H1 (cell line): Measurements from ENCODE around the gene KCNT1. TPM values are rescaled to one million over a fixed set of nuclear protein-coding genes. Genes with fewer than 3 reads are reported as not detected.

ENCODE experiments used
- CTCF ChIA-PET: fragments of 300-600 bp; sonication (Branson Sonifier 250); formaldehyde crosslinking; loops from one replicate; lab custom pipeline; 2021; ENCODE audit not compliant: partially characterized antibody; lab: Charles Lee
- POLR2A ChIA-PET: fragments of 300-600 bp; sonication (Branson Sonifier 250); formaldehyde crosslinking; loops from one replicate; lab custom pipeline; 2021; ENCODE audit warnings: inconsistent platforms; ENCODE audit not compliant: partially characterized antibody; lab: Charles Lee
- DNase-seq, 2 experiments: peaks; one replicate each; pipeline versions ENCODE4 v3.0.0 to v3.0.0-alpha.2; 2010 to 2022; ENCODE audit warnings: low spot score in 2 of 2, low read depth in 1 of 2, mixed read lengths in 1 of 2
- FAIRE-seq: peaks from 2 replicates; lab custom pipeline; 2011; peaks lifted over from hg19 to GRCh38; lab: Jason Lieb, UNC
- H2AFZ ChIP-seq: 2 replicates; pipeline ENCODE4 v1.8.1; 2012; ENCODE audit warnings: low read length, inconsistent platforms
- H2AK5ac ChIP-seq: 2 replicates; pipeline ENCODE4 v1.6.1; 2013; ENCODE audit warnings: low read depth, low read length
- H2BK120ac ChIP-seq: replicated peaks from 2 replicates; pipeline ENCODE3; 2013; ENCODE audit warnings: low read depth, low read length, inconsistent platforms
- H2BK12ac ChIP-seq: 2 replicates; pipeline ENCODE4 v1.6.1; 2013; ENCODE audit warnings: low read depth, low read length
- H2BK15ac ChIP-seq: 2 replicates; pipeline ENCODE4 v1.6.1; 2013; ENCODE audit warnings: low read length
- H2BK20ac ChIP-seq: 2 replicates; pipeline ENCODE4 v1.6.1; 2013; ENCODE audit warnings: low read length
- H2BK5ac ChIP-seq: 2 replicates; pipeline ENCODE4 v1.6.1; 2013; ENCODE audit warnings: low read depth, low read length
- H3K14ac ChIP-seq: 2 replicates; pipeline ENCODE4 v1.6.1; 2013; ENCODE audit warnings: inconsistent platforms; ENCODE audit not compliant: insufficient read length
- H3K18ac ChIP-seq: 2 replicates; pipeline ENCODE4 v1.6.1; 2013; ENCODE audit warnings: low read length; ENCODE audit errors: extremely low read depth
- H3K23ac ChIP-seq: 2 replicates; pipeline ENCODE4 v1.6.1; 2013; ENCODE audit warnings: inconsistent platforms; ENCODE audit not compliant: insufficient read length
- H3K23me2 ChIP-seq: 2 replicates; pipeline ENCODE4 v1.6.1; 2013; ENCODE audit warnings: low read depth, low read length
- H3K27ac ChIP-seq: 2 replicates; pipeline ENCODE4 v1.6.1; 2011; ENCODE audit warnings: low read depth, low read length, inconsistent platforms
- H3K27me3 ChIP-seq, 4 experiments: replicated peaks in 1 of 4; 1 replicate in 1 of 4; 2 replicates in 3 of 4; pipeline versions ENCODE4 v1.6.1 to v1.8.1; 2011 to 2013; ENCODE audit warnings: low read length in 3 of 4, mild to moderate bottlenecking in 3 of 4, inconsistent platforms in 2 of 4, mixed read lengths in 2 of 4, moderate library complexity in 1 of 4; ENCODE audit not compliant: control insufficient read depth in 3 of 4, insufficient read depth in 3 of 4; ENCODE audit errors: extremely low read depth in 1 of 4
- H3K36me3 ChIP-seq, 4 experiments: 2 replicates each; pipeline versions ENCODE4 v1.6.1 to v1.8.1; 2011 to 2013; ENCODE audit warnings: mild to moderate bottlenecking in 4 of 4, low read length in 3 of 4, moderate library complexity in 2 of 4, control low read depth in 1 of 4, inconsistent platforms in 1 of 4; ENCODE audit not compliant: insufficient read depth in 4 of 4, control insufficient read depth in 2 of 4
- H3K4ac ChIP-seq: replicated peaks from 2 replicates; pipeline ENCODE3; 2013; ENCODE audit warnings: low read length, low read depth, mixed read lengths, inconsistent platforms; ENCODE audit not compliant: insufficient read length
- H3K4me1 ChIP-seq, 4 experiments: replicated peaks in 1 of 4; 1 replicate in 1 of 4; 2 replicates in 3 of 4; pipeline versions ENCODE4 v1.6.1 to v1.8.1; 2011 to 2013; ENCODE audit warnings: low read length in 3 of 4, inconsistent platforms in 2 of 4, mixed read lengths in 1 of 4; ENCODE audit not compliant: insufficient read depth in 4 of 4, control insufficient read depth in 3 of 4
- H3K4me2 ChIP-seq, 2 experiments: 2 replicates each; pipeline versions ENCODE4 v1.6.1 to v1.8.1; 2011 to 2013; ENCODE audit warnings: low read depth in 2 of 2, low read length in 2 of 2, control low read depth in 1 of 2, inconsistent platforms in 1 of 2, mild to moderate bottlenecking in 1 of 2; ENCODE audit not compliant: insufficient read depth in 1 of 2
- H3K4me3 ChIP-seq, 4 experiments: fragments of 200-600, 300-600 bp in 1 of 4; sonication (generic), shearing (Covaris generic), sonication (Bioruptor Twin) in 1 of 4; 2 replicates each; pipeline versions ENCODE4 v1.5.1 to v1.8.1; 2011 to 2016; ENCODE audit warnings: low read length in 4 of 4, low read depth in 3 of 4, control low read depth in 2 of 4, inconsistent platforms in 2 of 4, mild to moderate bottlenecking in 2 of 4, mixed read lengths in 1 of 4, moderate library complexity in 1 of 4; ENCODE audit not compliant: insufficient read depth in 2 of 4; ENCODE audit errors: extremely low read depth in 1 of 4
- H3K56ac ChIP-seq: replicated peaks from 2 replicates; pipeline ENCODE3; 2013; ENCODE audit warnings: low read depth, mild to moderate bottlenecking, mixed read lengths, low read length, inconsistent platforms; ENCODE audit not compliant: insufficient read length
- H3K79me1 ChIP-seq: 2 replicates; pipeline ENCODE4 v1.6.1; 2013; ENCODE audit warnings: low read depth, low read length, control low read depth
- H3K79me2 ChIP-seq, 2 experiments: 2 replicates each; pipeline versions ENCODE4 v1.6.1 to v1.8.1; 2012 to 2013; ENCODE audit warnings: low read length in 2 of 2, mild to moderate bottlenecking in 2 of 2, inconsistent platforms in 1 of 2; ENCODE audit not compliant: insufficient read depth in 2 of 2, control insufficient read depth in 1 of 2
- H3K9ac ChIP-seq, 4 experiments: replicated peaks in 1 of 4; 1 replicate in 1 of 4; 2 replicates in 3 of 4; pipeline versions ENCODE4 v1.6.1 to v1.8.1; 2011 to 2013; ENCODE audit warnings: low read depth in 3 of 4, low read length in 3 of 4, control low read depth in 2 of 4, mild to moderate bottlenecking in 2 of 4, moderate library complexity in 2 of 4, inconsistent platforms in 1 of 4; ENCODE audit errors: extremely low read depth in 1 of 4
- H3K9me3 ChIP-seq, 2 experiments: 2 replicates each; pipeline versions ENCODE4 v1.6.1 to v1.8.1; 2012 to 2013; ENCODE audit warnings: mild to moderate bottlenecking in 2 of 2, moderate library complexity in 2 of 2, control low read depth in 1 of 2, inconsistent platforms in 1 of 2, low read depth in 1 of 2, low read length in 1 of 2, mixed read lengths in 1 of 2; ENCODE audit not compliant: insufficient read depth in 2 of 2
- H4K20me1 ChIP-seq, 2 experiments: replicated peaks in 1 of 2; 2 replicates each; pipeline versions ENCODE3 to v1.8.1; 2011 to 2013; ENCODE audit warnings: inconsistent platforms in 2 of 2, low read length in 2 of 2, mild to moderate bottlenecking in 1 of 2; ENCODE audit not compliant: insufficient read depth in 2 of 2, control insufficient read depth in 1 of 2
- H4K5ac ChIP-seq: 2 replicates; pipeline ENCODE4 v1.6.1; 2013; ENCODE audit warnings: low read length, low read depth, mixed read lengths, inconsistent platforms; ENCODE audit not compliant: insufficient read length
- H4K8ac ChIP-seq: 2 replicates; pipeline ENCODE4 v1.8.0; 2013; ENCODE audit warnings: mild to moderate bottlenecking, moderate library complexity, low read length, inconsistent platforms; ENCODE audit not compliant: insufficient read depth; ENCODE audit errors: extremely low read depth
- H4K91ac ChIP-seq: replicated peaks from 2 replicates; pipeline ENCODE3; 2013; ENCODE audit warnings: low read length, mixed read lengths, inconsistent platforms; ENCODE audit not compliant: insufficient read length
- FOSL1 ChIP-seq: IDR thresholded peaks from 2 replicates; pipeline ENCODE4 v1.6.1; 2011; ENCODE audit warnings: mild to moderate bottlenecking, low read depth, low read length, moderate library complexity; ENCODE audit not compliant: insufficient read depth
- GABPA ChIP-seq: IDR thresholded peaks from 2 replicates; pipeline ENCODE4 v1.6.1; 2011; ENCODE audit warnings: mild to moderate bottlenecking, low read length, moderate library complexity, borderline replicate concordance; ENCODE audit not compliant: insufficient read depth
- HDAC2 ChIP-seq, 2 experiments: fragments of 300-600 bp in 1 of 2; sonication (generic) in 1 of 2; IDR thresholded peaks; 2 replicates each; pipeline ENCODE4 v1.6.1; 2011 to 2012; ENCODE audit warnings: low read depth in 2 of 2, low read length in 2 of 2, mild to moderate bottlenecking in 2 of 2, moderate library complexity in 2 of 2, borderline replicate concordance in 1 of 2, inconsistent platforms in 1 of 2
- RFX5 ChIP-seq: IDR thresholded peaks from 2 replicates; pipeline ENCODE4 v1.6.1; 2011; ENCODE audit warnings: low read depth, low read length, improper control_type of control experiment, borderline replicate concordance
- SP2 ChIP-seq: IDR thresholded peaks from 2 replicates; pipeline ENCODE4 v1.6.1; 2012; ENCODE audit warnings: mild to moderate bottlenecking, low read length, inconsistent platforms
- TAF1 ChIP-seq: IDR thresholded peaks from 2 replicates; pipeline ENCODE4 v1.6.1; 2011; ENCODE audit warnings: mild to moderate bottlenecking, low read depth, low read length
- WGBS, 2 experiments: shearing (Covaris generic) in 1 of 2; methylation state at CpG; one replicate each; pipeline versions ENCODE4 v1.1.6 to v1.1.7; 2013 to 2015; ENCODE audit warnings: low lambda C conversion rate in 2 of 2, mixed read lengths in 2 of 2, inconsistent platforms in 1 of 2, low coverage in 1 of 2, missing lambda C conversion rate in 1 of 2; ENCODE audit not compliant: insufficient replicate concordance in 2 of 2, insufficient coverage in 1 of 2, insufficient read length in 1 of 2; ENCODE audit errors: extremely low coverage in 1 of 2, missing lambda C conversion rate in 1 of 2; 5-methylcytosine and 5-hydroxymethylcytosine counted together
- polyA plus RNA-seq, 7 experiments: library from polyadenylated mRNA; depleted of rRNA in 3 of 7; stranded (reverse) in 5 of 7; unstranded in 2 of 7; fragments of >200 nt in 5 of 7; fragments of 200-250 nt in 2 of 7; gene quantifications; 1 replicate in 5 of 7; 2 replicates in 1 of 7; 4 replicates in 1 of 7; pipeline versions ENCODE4 v1.2.1 to v1.2.3, GENCODE V29; 2011 to 2013; ENCODE audit warnings: missing spikeins in 2 of 7, mixed read lengths in 2 of 7
- total RNA-seq: library from RNA; stranded (reverse); fragmentation: NEBNext Ultra II Directional; extraction: Animal tissue kit (Norgen Biotek cat#: 25700); gene quantifications from 2 replicates; pipeline ENCODE4 v1.2.1, GENCODE V29; 2021
- TF ChIP-seq, protein P1 (sequence below): IDR thresholded peaks from 2 replicates; pipeline ENCODE4 v1.6.1; 2011; ENCODE audit warnings: low read length, improper control_type of control experiment

The KCNT1 gene
- total and polyA plus RNA-seq, 2 of the 8 experiments (the other 6 are each of a cell fraction or from before 2014, with no cell fraction given): 0.13 to 0.20 TPM

DNA sequence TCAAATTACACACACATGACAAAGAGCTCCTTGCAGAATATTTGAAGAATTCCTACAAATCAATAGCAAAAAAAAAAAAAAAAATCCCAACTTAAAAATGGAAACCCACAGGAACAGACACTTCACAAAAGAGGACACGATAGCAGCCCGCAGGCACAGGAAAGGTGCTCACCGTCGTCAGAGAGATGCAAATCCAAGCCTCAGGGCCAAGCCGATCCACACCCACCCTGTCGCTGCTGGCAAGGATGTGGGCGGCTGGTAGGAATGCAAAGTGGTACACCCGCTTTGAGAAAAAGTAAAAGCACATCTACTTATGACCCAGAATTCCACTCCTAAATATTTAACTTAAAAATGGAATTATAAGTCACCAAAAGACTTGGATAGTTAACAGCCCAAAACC is 28.0 kb upstream of the KCNT1 start:
- Histone ChIP-seq H3K18ac (no peak overlapping the region), H3K4ac (no peak overlapping the region), H4K91ac (no peak overlapping the region), H3K14ac (no peak overlapping the region), H3K4me1 (peaks cover 0 to 2% (median under 1%) of the 10 kb centered on the region in 4 experiments; a peak in 3 of 7 replicates), H3K23ac (no peak overlapping the region), H3K79me1 (no peaks in the 10 kb centered on the region), H3K27me3 (no peaks in the 10 kb centered on the region), H3K27ac (no peak overlapping the region), H3K4me3 (no peak overlapping the region), H4K5ac (no peak overlapping the region), H3K9ac (no peak overlapping the region), H2BK5ac (no peak overlapping the region), H2BK15ac (no peak overlapping the region), H2BK20ac (no peak overlapping the region), H4K8ac (no peak overlapping the region), H2AFZ (no peak overlapping the region), H3K23me2 (no peaks in the 10 kb centered on the region), H3K56ac (no peak overlapping the region), H3K9me3 (peaks cover 0 to 13% of the 10 kb centered on the region in 2 experiments; a peak in 2 of 4 replicates), H3K36me3 (no peaks in the 10 kb centered on the region), H3K4me2 (no peak overlapping the region), H2AK5ac (no peak overlapping the region), H4K20me1 (no peaks in the 10 kb centered on the region), H2BK120ac (no peak overlapping the region)
- FAIRE-seq (no peak), DNase-seq (no peak)
- ChIA-PET CTCF (interaction anchor here (0.6 to 3.6 kb wide), 3 partner anchors 13 to 122 kb away, joined by 4 to 32 read pairs (median 7); no protein-coding TSS in a partner anchor), POLR2A (interaction anchor here (0.7 to 1.6 kb wide), 2 partner anchors 25 to 402 kb away, joined by 3 read pairs; no protein-coding TSS in a partner anchor)
- TF ChIP-seq SP2 (no peak), GABPA (no peak), RFX5 (no peak), TAF1 (no peak), FOSL1 (no peak), HDAC2 (IDR thresholded peaks at IDR 0.05; ENCODE audit: borderline replicate concordance in 1 of 2, low read depth in 2 of 2, low read length in 2 of 2) (no peak)
- TF ChIP-seq, protein P1, sequence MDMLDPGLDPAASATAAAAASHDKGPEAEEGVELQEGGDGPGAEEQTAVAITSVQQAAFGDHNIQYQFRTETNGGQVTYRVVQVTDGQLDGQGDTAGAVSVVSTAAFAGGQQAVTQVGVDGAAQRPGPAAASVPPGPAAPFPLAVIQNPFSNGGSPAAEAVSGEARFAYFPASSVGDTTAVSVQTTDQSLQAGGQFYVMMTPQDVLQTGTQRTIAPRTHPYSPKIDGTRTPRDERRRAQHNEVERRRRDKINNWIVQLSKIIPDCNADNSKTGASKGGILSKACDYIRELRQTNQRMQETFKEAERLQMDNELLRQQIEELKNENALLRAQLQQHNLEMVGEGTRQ: no peak
- TF ChIP-seq, all 59 proteins: peak for 0
- 82% methylated on average over 8 of the region's 8 CpGs; no CpG with 5 or more reads in 1 of the 2 experiments for WGBS, 2 experiments
- no peak overlapping the region for H2BK12ac ChIP-seq
- no peaks in the 10 kb centered on the region for H3K79me2 ChIP-seq
